NB4 (cell line): Measurements from ENCODE around the gene CCDC137.
"Not testable (repeated sequence)": the region's sequence is repeated elsewhere in the genome, so short reads cannot be mapped to it uniquely, and the experiment has no call there.

Experiments
- DNase-seq: peaks from one replicate; pipeline ENCODE4 v3.0.0; 2010; ENCODE audit warnings: low read depth
- H3K4me3 ChIP-seq: one replicate; pipeline ENCODE4 v1.5.1; 2011; ENCODE audit warnings: mild to moderate bottlenecking, low read depth, low read length, moderate library complexity
- MYC ChIP-seq: IDR thresholded peaks from 2 replicates; pipeline ENCODE4 v1.6.1; 2011; ENCODE audit warnings: low read depth, low read length
- POLR2A ChIP-seq: IDR thresholded peaks from 2 replicates; pipeline ENCODE4 v1.6.1; 2011; ENCODE audit warnings: mild to moderate bottlenecking; ENCODE audit not compliant: insufficient read length; ENCODE audit errors: extremely low read depth
- TF ChIP-seq, protein P1 (sequence below): IDR thresholded peaks from 2 replicates; pipeline ENCODE4 v1.6.1; 2011; ENCODE audit warnings: low read depth, low read length
- TF ChIP-seq, protein P2 (sequence below): IDR thresholded peaks from one replicate; pipeline ENCODE4 v1.5.1; 2012; ENCODE audit warnings: low read depth, low read length

Gene CCDC137, protein sequence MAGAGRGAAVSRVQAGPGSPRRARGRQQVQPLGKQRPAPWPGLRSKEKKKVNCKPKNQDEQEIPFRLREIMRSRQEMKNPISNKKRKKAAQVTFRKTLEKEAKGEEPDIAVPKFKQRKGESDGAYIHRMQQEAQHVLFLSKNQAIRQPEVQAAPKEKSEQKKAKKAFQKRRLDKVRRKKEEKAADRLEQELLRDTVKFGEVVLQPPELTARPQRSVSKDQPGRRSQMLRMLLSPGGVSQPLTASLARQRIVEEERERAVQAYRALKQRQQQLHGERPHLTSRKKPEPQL

DNA sequence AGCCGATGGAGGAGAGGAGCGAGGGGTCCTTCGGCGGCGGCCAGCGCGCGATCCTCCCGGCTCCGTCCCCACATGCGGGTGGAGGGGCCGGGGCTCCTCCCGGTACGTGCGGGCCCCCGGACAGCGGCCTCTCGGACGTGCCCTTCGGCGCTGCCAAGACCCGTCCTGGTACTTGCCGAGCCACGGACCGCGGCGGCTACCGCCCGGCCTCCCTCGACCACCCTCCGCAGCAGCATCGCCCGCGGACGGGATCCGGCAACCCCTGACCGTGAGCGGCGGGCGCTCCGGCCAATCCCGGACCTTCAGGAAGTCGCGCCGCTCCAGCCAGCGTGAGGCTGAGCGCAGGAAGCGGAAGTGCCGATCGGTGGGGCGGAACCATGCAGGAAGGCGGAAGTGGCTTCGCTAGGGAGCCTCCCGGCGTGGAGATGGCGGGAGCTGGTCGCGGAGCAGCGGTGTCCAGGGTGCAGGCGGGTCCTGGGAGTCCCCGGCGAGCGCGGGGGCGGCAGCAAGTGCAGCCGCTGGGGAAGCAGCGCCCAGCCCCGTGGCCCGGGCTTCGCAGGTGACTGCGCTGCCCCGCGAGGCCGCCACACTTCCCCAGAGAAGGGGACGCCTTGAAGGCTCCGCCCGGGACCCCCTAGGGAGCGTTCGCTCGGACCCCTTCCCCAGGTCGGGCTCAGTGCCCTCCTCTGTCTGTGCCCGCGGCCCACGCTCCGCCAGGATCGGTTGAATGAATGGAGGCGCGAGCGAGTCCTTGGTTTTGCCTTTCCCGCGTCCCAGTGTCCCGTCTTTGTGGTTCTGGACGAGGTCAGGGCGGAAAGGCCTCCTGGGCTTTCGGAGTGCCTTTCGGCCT, at the start of gene CCDC137, which contains the start of gene OXLD1:
TSS of gene CCDC137 (plus strand) at position 396 of the 850 bp plus-strand sequence. CDS start at position 426, 30 bp downstream.
TSS of gene OXLD1 (minus strand) at position 264 of the 850 bp plus-strand sequence. CDS start at position 236, 28 bp downstream.
- peak; percentile 93 for TF ChIP-seq POLR2A
- TF ChIP-seq, protein P1, sequence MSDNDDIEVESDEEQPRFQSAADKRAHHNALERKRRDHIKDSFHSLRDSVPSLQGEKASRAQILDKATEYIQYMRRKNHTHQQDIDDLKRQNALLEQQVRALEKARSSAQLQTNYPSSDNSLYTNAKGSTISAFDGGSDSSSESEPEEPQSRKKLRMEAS = peak; percentile 78
- TF ChIP-seq, protein P2, sequence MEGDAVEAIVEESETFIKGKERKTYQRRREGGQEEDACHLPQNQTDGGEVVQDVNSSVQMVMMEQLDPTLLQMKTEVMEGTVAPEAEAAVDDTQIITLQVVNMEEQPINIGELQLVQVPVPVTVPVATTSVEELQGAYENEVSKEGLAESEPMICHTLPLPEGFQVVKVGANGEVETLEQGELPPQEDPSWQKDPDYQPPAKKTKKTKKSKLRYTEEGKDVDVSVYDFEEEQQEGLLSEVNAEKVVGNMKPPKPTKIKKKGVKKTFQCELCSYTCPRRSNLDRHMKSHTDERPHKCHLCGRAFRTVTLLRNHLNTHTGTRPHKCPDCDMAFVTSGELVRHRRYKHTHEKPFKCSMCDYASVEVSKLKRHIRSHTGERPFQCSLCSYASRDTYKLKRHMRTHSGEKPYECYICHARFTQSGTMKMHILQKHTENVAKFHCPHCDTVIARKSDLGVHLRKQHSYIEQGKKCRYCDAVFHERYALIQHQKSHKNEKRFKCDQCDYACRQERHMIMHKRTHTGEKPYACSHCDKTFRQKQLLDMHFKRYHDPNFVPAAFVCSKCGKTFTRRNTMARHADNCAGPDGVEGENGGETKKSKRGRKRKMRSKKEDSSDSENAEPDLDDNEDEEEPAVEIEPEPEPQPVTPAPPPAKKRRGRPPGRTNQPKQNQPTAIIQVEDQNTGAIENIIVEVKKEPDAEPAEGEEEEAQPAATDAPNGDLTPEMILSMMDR = no peak
- TF ChIP-seq MYC = peak; percentile 87
- DNase-seq = peak; percentile 98
- peak within 1 kb of the TSS; percentile 94 for H3K4me3 ChIP-seq

DNA sequence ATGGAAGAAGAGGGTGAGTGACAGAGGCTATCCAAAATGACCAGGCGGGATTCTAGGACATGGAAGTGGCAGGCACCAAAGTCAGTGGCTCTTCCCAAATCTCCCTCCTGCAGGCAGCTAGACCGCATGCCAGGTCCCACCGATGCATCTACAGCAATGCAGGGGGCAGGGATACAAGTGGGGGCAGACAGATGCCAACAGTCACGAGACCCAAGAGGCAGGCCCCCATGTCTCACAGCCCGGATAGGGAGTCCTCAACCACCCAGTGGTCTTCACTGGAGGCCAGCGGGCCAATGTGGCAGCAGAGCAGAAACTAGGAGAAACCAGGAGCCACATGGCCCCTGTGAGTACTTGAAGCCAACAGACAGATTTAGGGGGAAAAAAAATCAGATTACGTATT, 49.7 kb upstream of the CCDC137 start:
- DNase-seq = no peak
- no peak for TF ChIP-seq POLR2A
- TF ChIP-seq, protein P1 = no peak
- TF ChIP-seq, protein P2 = no peak
- no peak overlapping the region for H3K4me3 ChIP-seq

DNA sequence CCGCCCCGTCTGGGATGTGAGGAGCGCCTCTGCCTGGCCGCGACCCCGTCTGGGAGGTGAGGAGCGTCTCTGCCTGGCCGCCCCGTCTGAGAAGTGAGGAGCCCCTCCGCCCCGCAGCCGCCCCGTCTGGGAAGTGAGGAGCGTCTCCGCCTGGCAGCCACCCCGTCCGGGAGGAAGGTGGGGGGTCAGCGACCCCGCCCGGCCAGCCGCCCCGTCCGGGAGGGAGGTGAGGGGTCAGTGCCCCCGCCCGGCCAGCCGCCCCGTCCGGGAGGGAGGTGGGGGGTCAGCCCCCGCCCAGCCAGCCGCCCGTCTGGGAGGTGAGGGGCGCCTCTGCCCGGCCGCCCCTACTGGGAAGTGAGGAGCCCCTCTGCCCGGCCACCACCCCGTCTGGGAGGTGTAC, 48.2 kb upstream of the CCDC137 start:
- not testable (repeated sequence) for H3K4me3 ChIP-seq, DNase-seq

DNA sequence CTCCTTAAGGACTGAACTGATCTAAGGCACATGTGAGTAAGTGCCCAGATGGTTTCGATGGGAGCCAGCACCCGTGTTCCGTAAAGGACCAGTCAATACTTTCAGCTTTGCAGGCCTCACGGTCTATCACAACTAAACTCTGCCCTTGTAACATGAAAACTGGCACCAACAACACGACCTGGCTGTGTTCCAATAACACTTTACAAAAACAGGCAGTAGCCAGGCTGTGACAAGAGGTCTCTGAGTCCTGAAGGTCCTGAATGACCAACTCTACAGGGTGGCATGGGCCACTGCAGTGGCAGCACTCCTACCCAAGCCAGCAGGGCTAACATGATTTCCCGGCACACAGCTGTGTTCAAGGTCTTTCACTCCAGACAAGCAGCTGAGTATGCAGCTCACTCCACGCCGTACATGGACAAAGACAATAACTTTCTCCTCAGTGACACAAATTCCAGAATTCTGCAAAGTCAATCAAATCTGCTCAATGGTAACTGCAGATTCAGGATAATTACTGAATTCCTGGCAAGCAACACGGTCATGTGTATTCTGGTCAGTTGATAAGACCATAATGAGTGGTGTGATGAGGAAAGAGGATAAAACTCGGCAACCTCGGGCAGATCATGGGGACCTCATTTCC, 44.9 kb upstream of the CCDC137 start:
- TF ChIP-seq POLR2A (no peak), MYC (no peak)
- TF ChIP-seq, protein P2 = no peak
- TF ChIP-seq, protein P1 = no peak
- DNase-seq = no peak
- H3K4me3 ChIP-seq = no peak overlapping the region

DNA sequence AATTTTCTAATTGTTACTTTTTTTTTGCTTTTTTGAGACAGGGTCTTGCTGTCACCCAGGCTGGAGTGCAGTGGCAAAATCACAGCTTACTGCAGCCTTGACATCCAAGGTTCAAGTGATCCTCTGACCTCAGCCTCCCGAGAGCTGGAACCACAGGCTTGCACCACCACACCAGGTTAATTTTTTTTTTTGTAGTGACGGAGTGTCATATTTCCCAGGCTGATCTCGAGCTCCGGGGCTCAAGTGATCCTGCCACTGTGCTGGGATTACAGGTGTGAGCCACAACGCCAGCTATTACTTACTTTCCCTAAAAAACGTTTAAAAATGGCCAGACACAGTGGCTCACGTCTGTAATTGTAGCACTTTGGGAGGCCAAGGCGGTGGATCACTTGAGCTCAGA, 36.3 kb upstream of the CCDC137 start:
- H3K4me3 ChIP-seq = no peak overlapping the region
- no peak for TF ChIP-seq MYC
- TF ChIP-seq, protein P2 = no peak
- no peak for TF ChIP-seq POLR2A
- TF ChIP-seq, protein P1 = no peak
- no peak for DNase-seq

DNA sequence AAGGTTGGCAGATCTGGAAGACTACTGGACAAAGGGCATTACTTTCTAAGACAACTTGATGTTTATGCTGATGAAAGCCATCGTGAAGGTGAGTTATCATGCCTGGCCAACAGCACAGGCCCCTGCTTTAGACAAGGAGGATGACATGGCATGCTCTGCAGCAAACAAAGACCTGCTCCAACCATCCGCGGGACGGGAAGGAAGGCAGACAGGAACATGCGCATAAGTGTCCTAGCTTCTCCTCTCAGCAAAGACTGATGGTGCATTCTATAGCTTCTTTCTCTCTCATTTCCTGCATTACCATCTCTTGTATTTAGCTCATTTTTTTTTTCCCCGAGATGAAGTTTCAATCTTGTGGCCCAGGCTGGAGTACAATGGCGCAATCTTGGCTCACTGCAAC, 35.1 kb upstream of the CCDC137 start:
- TF ChIP-seq, protein P2 = no peak
- no peak for TF ChIP-seq MYC
- no peak for TF ChIP-seq POLR2A
- TF ChIP-seq, protein P1 = no peak
- no peak for DNase-seq
- no peak overlapping the region for H3K4me3 ChIP-seq
